OCI-LY3 (cell line): ENCODE results near the gene PITPNC1.

Experiments used
- H2AFZ ChIP-seq: fragments of 200-600, 300-600 bp; shearing (Covaris generic); 2 replicates; pipeline ENCODE4 v1.6.0; 2014; ENCODE audit warnings: antibody characterized with exemption, low read depth, low read length
- H3K27ac ChIP-seq: fragments of 200-600, 300-600 bp; sonication (generic); 2 replicates; pipeline ENCODE4 v1.5.1; 2014; ENCODE audit warnings: mild to moderate bottlenecking, low read length, moderate library complexity, mixed read lengths
- H3K27me3 ChIP-seq: fragments of 200-600, 300-600 bp; sonication (generic); 2 replicates; pipeline ENCODE4 v1.6.1; 2014; ENCODE audit warnings: low read depth, low read length, mixed read lengths
- H3K36me3 ChIP-seq: fragments of 200-600, 300-600 bp; sonication (generic); replicated peaks from 2 replicates; pipeline ENCODE3; 2014; ENCODE audit warnings: low read depth, low read length, mixed read lengths
- H3K4me1 ChIP-seq: fragments of 300-600, 200-600 bp; sonication (generic); 2 replicates; pipeline ENCODE4 v1.6.1; 2014; ENCODE audit warnings: low read length, mixed read lengths
- H3K4me2 ChIP-seq: fragments of 200-600, 300-600 bp; sonication (generic); 2 replicates; pipeline ENCODE4 v1.6.1; 2014; ENCODE audit warnings: low read length, mixed read lengths
- H3K4me3 ChIP-seq: fragments of 300-600, 200-600 bp; sonication (generic); 2 replicates; pipeline ENCODE4 v1.5.1; 2014; ENCODE audit warnings: antibody characterized with exemption, mild to moderate bottlenecking, low read length, moderate library complexity
- H3K79me2 ChIP-seq: fragments of 300-600, 200-600 bp; shearing (Covaris generic); 2 replicates; pipeline ENCODE4 v1.6.1; 2014; ENCODE audit warnings: mild to moderate bottlenecking, low read length, mixed read lengths
- H3K9ac ChIP-seq: fragments of 300-600, 200-600 bp; shearing (Covaris generic); 2 replicates; pipeline ENCODE4 v1.6.0; 2014; ENCODE audit warnings: mild to moderate bottlenecking, low read length, moderate library complexity
- H3K9me3 ChIP-seq: fragments of 200-600, 300-600 bp; shearing (Covaris generic); 2 replicates; pipeline ENCODE4 v1.6.1; 2014; ENCODE audit warnings: low read length, mixed read lengths; ENCODE audit not compliant: insufficient read depth
- H4K20me1 ChIP-seq: fragments of 200-600, 300-600 bp; sonication (generic); 2 replicates; pipeline ENCODE4 v1.6.1; 2016; ENCODE audit warnings: low read length, mixed read lengths; ENCODE audit not compliant: insufficient read depth
- EZH2phosphoT487 ChIP-seq: fragments of 200-600 bp; shearing (Covaris generic); IDR thresholded peaks from 2 replicates; pipeline ENCODE4 v1.6.1; 2018; ENCODE audit warnings: antibody characterized with exemption, mixed run types, low read depth
- TF ChIP-seq, protein P1 (sequence below): fragments of 200-600, 300-600 bp; sonication (generic); IDR thresholded peaks from 2 replicates; pipeline ENCODE4 v1.5.1; 2014; ENCODE audit warnings: antibody characterized with exemption, low read length, low read depth

PITPNC1 gene

DNA sequence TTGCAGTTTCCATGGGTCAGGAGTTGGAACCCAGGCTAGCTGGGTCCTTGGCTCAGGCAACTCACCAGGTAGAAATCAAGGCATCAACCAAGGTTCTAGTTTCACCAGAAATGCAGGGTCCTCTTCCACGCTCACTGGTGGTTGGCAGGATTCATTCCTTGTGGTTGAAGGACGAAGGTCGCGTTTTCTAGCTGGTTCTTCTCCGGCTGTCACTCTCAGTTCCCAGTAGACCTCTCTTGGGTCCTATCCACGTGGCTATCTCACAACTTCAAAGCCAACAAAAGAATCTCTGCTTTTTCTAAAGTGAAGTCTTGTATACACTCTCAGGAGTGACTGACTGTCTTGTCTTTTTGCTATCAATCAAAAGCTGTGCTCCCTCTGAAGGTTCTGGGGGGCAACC lies 194.4 kb downstream of the PITPNC1 start:
- Histone ChIP-seq H2AFZ (no peak overlapping the region), H3K79me2 (peaks cover 19% of the 10 kb centered on the region; the same call in 1 of the 2 replicates), H3K27ac (peak overlapping the region; percentile 97), H3K9ac (peak overlapping the region; percentile 68), H3K9me3 (no peaks in the 10 kb centered on the region), H3K36me3 (no peaks in the 10 kb centered on the region), H4K20me1 (no peaks in the 10 kb centered on the region), H3K4me1 (peaks cover 97% of the 10 kb centered on the region), H3K27me3 (no peaks in the 10 kb centered on the region), H3K4me2 (peak overlapping the region; percentile 83), H3K4me3 (peak overlapping the region; percentile 56)
- TF ChIP-seq, protein P1, sequence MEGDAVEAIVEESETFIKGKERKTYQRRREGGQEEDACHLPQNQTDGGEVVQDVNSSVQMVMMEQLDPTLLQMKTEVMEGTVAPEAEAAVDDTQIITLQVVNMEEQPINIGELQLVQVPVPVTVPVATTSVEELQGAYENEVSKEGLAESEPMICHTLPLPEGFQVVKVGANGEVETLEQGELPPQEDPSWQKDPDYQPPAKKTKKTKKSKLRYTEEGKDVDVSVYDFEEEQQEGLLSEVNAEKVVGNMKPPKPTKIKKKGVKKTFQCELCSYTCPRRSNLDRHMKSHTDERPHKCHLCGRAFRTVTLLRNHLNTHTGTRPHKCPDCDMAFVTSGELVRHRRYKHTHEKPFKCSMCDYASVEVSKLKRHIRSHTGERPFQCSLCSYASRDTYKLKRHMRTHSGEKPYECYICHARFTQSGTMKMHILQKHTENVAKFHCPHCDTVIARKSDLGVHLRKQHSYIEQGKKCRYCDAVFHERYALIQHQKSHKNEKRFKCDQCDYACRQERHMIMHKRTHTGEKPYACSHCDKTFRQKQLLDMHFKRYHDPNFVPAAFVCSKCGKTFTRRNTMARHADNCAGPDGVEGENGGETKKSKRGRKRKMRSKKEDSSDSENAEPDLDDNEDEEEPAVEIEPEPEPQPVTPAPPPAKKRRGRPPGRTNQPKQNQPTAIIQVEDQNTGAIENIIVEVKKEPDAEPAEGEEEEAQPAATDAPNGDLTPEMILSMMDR, result no peak
- no peak for TF ChIP-seq EZH2phosphoT487

DNA sequence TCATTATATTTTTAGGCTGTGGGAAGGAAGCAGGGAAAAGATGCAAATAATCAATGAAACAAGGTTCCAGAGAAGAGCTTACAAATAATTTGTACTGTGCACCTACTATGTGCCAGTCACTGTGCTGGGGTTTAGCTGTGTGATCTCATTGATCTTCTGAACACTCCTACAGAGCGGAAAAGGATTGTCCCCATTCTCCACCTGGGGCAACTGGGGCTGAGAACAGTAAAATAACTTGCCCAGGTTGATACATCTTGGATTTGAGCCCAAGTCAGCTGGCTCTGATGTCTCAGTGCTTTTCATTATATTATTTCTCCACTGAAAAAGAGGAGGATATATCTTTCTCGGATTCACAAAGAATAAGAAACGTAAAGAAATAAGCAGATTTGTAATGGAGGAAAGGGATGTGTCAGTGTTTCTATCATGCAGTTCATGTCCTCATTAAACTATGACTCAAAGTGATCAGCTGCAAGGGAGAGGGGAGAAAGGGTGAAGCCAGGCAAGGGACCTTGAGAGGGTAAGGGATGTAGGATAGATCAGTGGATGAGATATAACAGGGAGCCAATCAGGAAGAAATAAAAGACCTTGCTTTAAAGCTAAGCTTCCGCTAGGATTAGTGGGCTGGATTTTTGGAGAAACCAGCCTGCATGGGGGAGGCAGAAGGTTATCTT lies 197.0 kb downstream of the PITPNC1 start:
- Histone ChIP-seq H2AFZ (no peak overlapping the region), H3K79me2 (peaks cover 17% of the 10 kb centered on the region; the same call in 1 of the 2 replicates), H4K20me1 (no peaks in the 10 kb centered on the region), H3K9me3 (no peaks in the 10 kb centered on the region), H3K27me3 (no peaks in the 10 kb centered on the region), H3K9ac (peak overlapping the region; percentile 57), H3K27ac (peak overlapping the region; percentile 97), H3K4me3 (peak overlapping the region; percentile 53), H3K4me2 (peak overlapping the region; percentile 64), H3K36me3 (no peaks in the 10 kb centered on the region), H3K4me1 (peaks cover 97% of the 10 kb centered on the region)
- TF ChIP-seq, protein P1, result no peak
- TF ChIP-seq EZH2phosphoT487, result no peak

DNA sequence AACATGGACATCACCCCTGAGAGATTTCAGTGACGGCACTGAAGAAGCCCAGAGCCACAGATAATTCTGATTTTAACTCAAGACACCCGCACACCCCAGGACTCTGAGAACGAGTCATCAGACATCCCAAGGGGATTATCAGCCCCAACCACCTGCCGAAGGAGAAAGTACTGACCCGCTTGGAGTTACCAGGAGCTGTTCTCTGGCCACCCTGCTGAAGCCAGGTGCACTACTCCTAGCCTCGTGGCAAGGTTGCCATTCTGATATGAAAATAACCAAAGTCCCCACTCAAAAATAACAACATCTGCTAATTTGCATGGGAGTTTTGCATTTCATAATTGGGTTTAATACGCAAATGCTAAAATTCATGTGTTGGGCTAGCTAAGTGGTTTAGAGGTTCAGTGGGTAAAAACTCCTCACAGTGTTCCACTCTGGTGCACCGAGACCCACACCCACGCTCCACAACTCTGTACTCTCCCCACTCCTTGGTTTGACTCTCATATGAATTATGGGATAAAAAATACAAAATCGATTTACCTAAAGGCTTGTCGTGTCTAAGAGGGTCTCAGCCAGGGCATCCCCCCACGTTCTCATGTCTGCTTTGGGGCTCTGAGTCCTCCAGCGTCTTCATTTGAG lies 197.7 kb downstream of the PITPNC1 start:
- Histone ChIP-seq H3K4me2 (peak overlapping the region; percentile 64), H4K20me1 (no peaks in the 10 kb centered on the region), H3K4me1 (peaks cover 97% of the 10 kb centered on the region), H3K36me3 (no peaks in the 10 kb centered on the region), H3K27ac (peak overlapping the region; percentile 97), H3K4me3 (peak overlapping the region; percentile 53), H3K9me3 (no peaks in the 10 kb centered on the region), H3K79me2 (peaks cover 17% of the 10 kb centered on the region; the same call in 1 of the 2 replicates), H3K27me3 (no peaks in the 10 kb centered on the region), H3K9ac (peak overlapping the region; percentile 57), H2AFZ (no peak overlapping the region)
- TF ChIP-seq, protein P1, result no peak
- TF ChIP-seq EZH2phosphoT487, result no peak

DNA sequence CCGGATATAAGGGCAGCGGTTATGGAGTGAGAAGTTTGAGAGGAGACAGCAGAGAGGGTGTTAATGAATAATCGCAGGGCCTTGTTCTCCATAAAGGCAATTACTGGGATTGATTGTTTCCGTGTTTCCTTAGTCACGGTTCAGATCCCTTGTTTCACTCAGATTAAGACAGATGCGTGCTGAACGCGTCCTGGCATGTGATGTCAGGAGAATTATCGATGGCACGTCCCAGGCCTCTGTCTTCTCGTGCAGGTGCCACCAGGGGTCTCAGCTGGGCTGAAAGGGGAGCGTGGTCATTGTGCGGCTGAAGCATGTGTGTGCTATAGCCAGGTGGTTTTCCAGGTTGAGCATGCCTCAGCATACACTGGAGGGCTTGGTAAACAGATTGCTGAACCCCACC lies 198.2 kb downstream of the PITPNC1 start:
- no peak overlapping the region for H2AFZ ChIP-seq
- H3K27ac ChIP-seq, result peak overlapping the region; percentile 97
- H3K4me2 ChIP-seq, result peak overlapping the region; percentile 64
- no peaks in the 10 kb centered on the region for H3K36me3 ChIP-seq
- peak overlapping the region; percentile 53 for H3K4me3 ChIP-seq
- no peaks in the 10 kb centered on the region for H3K27me3 ChIP-seq
- H3K4me1 ChIP-seq, result peaks cover 97% of the 10 kb centered on the region
- H3K9me3 ChIP-seq, result no peaks in the 10 kb centered on the region
- H4K20me1 ChIP-seq, result no peaks in the 10 kb centered on the region
- H3K79me2 ChIP-seq, result peaks cover 17% of the 10 kb centered on the region; the same call in 1 of the 2 replicates
- peak overlapping the region; percentile 57 for H3K9ac ChIP-seq
- TF ChIP-seq, protein P1, result peak; percentile 46
- TF ChIP-seq EZH2phosphoT487, result no peak
